T follicular helper cell (primary cell): Measurements from ENCODE around the gene CPB1.

Experiments used
- DNase-seq: peaks from one replicate; pipeline ENCODE4 v3.0.0-alpha.2; 2020; ENCODE audit warnings: low read depth

The CPB1 gene

GRCh38 chr3:148883163-148883562, 55.6 kb downstream of the CPB1 start:
- DNase-seq: no peak

GRCh38 chr3:148884261-148884660, 56.6 kb downstream of the CPB1 start:
- DNase-seq: no peak

- DNase-seq: no peak
Observed at GRCh38 chr3:148889828-148890227, 62.2 kb downstream of the CPB1 start.

GRCh38 chr3:148896062-148896461, 68.5 kb downstream of the CPB1 start:
- no peak for DNase-seq

- no peak for DNase-seq
Observed at GRCh38 chr3:148901987-148902791, 74.6 kb downstream of the CPB1 start.

- DNase-seq: no peak
Observed at GRCh38 chr3:148903022-148903442, 75.4 kb downstream of the CPB1 start.

- DNase-seq: no peak
Observed at GRCh38 chr3:148903941-148904340, 76.3 kb downstream of the CPB1 start.

- DNase-seq: no peak
Observed at GRCh38 chr3:148906667-148907066, 79.1 kb downstream of the CPB1 start.
